Measurements from ENCODE around the gene LCN10.
"Not testable (repeated sequence)": the region's sequence is repeated elsewhere in the genome, so short reads cannot be mapped to it uniquely, and the experiment has no call there.

The LCN10 gene

GRCh38 chr9:136773386-136774044, 30.8 kb upstream of the LCN10 start:
- H3K27me3 ChIP-seq = no peaks in the 10 kb centered on the region
- no peaks in the 10 kb centered on the region for H3K36me3 ChIP-seq
- peak; percentile 84 for DNase-seq
- peaks cover 5% of the 10 kb centered on the region; the same call in 1 of the 2 replicates for H3K9me3 ChIP-seq
- H3K4me3 ChIP-seq (ENCODE audit: low read depth, low read length) = no peak overlapping the region
- TF ChIP-seq CTCF (IDR thresholded peaks at IDR 0.05; ENCODE audit: low read depth, low read length) = peak; percentile 4; the same call in 1 of the 2 replicates
- H3K4me1 ChIP-seq = no peaks in the 10 kb centered on the region

GRCh38 chr9:136771907-136772415, 29.2 kb upstream of the LCN10 start:
- H3K9me3 ChIP-seq = peaks cover 5% of the 10 kb centered on the region; the same call in 1 of the 2 replicates
- no peaks in the 10 kb centered on the region for H3K36me3 ChIP-seq
- no peak overlapping the region for H3K4me3 ChIP-seq (ENCODE audit: low read depth, low read length)
- DNase-seq = no peak
- no peak for TF ChIP-seq CTCF (IDR thresholded peaks at IDR 0.05; ENCODE audit: low read depth, low read length)
- H3K27me3 ChIP-seq = no peaks in the 10 kb centered on the region
- H3K4me1 ChIP-seq = no peaks in the 10 kb centered on the region

- peak; percentile 66 for TF ChIP-seq CTCF (IDR thresholded peaks at IDR 0.05; ENCODE audit: low read depth, low read length)
- DNase-seq = peak; percentile 70
Observed at GRCh38 chr9:136769710-136770191, 27.0 kb upstream of the LCN10 start.

GRCh38 chr9:136766410-136767120, 23.8 kb upstream of the LCN10 start:
- H3K9me3 ChIP-seq, H3K4me1 ChIP-seq: not testable (repeated sequence)

More at GRCh38 chr9:136769710-136770191, 27.0 kb upstream of the LCN10 start:
- H3K9me3 ChIP-seq = peaks cover 5% of the 10 kb centered on the region; the same call in 1 of the 2 replicates
- H3K4me3 ChIP-seq (ENCODE audit: low read depth, low read length) = peak overlapping the region; percentile 37
- no peaks in the 10 kb centered on the region for H3K4me1 ChIP-seq
- no peaks in the 10 kb centered on the region for H3K36me3 ChIP-seq
- H3K27me3 ChIP-seq = no peaks in the 10 kb centered on the region

GRCh38 chr9:136765745-136766409, 23.1 kb upstream of the LCN10 start:
- H3K4me3 ChIP-seq (ENCODE audit: low read depth, low read length); H3K36me3 ChIP-seq; H3K27me3 ChIP-seq; H3K9me3 ChIP-seq; DNase-seq; H3K4me1 ChIP-seq: not testable (repeated sequence)

More at GRCh38 chr9:136766410-136767120, 23.8 kb upstream of the LCN10 start:
- TF ChIP-seq CTCF (IDR thresholded peaks at IDR 0.05; ENCODE audit: low read depth, low read length) = peak; percentile 41
- not testable (repeated sequence) for H3K36me3 ChIP-seq; H3K27me3 ChIP-seq; H3K4me3 ChIP-seq (ENCODE audit: low read depth, low read length)
- DNase-seq = peak; percentile 72

- Histone ChIP-seq H3K27me3 (no peaks in the 10 kb centered on the region), H3K4me3 (ENCODE audit: low read depth, low read length) (no peak overlapping the region), H3K9me3 (no peaks in the 10 kb centered on the region), H3K36me3 (no peaks in the 10 kb centered on the region), H3K4me1 (peaks cover 12% of the 10 kb centered on the region)
- no peak for DNase-seq
- TF ChIP-seq CTCF (IDR thresholded peaks at IDR 0.05; ENCODE audit: low read depth, low read length) = no peak
Observed at GRCh38 chr9:136765041-136765440, 22.3 kb upstream of the LCN10 start.

Data from BE2C (cell line).